SK-N-SH (cell line): ENCODE data around the gene FBN2. TPM values are rescaled to one million over a fixed set of nuclear protein-coding genes. Genes with fewer than 3 reads are reported as not detected.

ENCODE experiments used
- CTCF ChIA-PET: fragments of 300-600, 350-600 bp; formaldehyde crosslinking; extraction: SDS; loops from one replicate; lab custom pipeline; 2021; lab: Yijun Ruan, JAX
- POLR2A ChIA-PET: fragments of 350-600 bp; sonication (Branson Sonifier 250); formaldehyde crosslinking; extraction: SDS; loops from one replicate; lab custom pipeline; 2020; ENCODE audit warnings: antibody characterized with exemption, inconsistent platforms; lab: Yijun Ruan, JAX
- DNase-seq: peaks from one replicate; pipeline ENCODE4 v3.0.0; 2012
- H2AFZ ChIP-seq: fragments of 200-600 bp; sonication (generic); 2 replicates; pipeline ENCODE4 v1.8.1; 2016; ENCODE audit warnings: antibody characterized with exemption, mild to moderate bottlenecking, low read depth
- H3F3A ChIP-seq: fragments of 200-600 bp; sonication (generic); replicated peaks from 2 replicates; pipeline ENCODE3; 2016; ENCODE audit warnings: antibody characterized with exemption, mild to moderate bottlenecking; ENCODE audit not compliant: insufficient read depth
- H3K27ac ChIP-seq, 2 experiments: fragments of 200-500 bp in 1 of 2; fragments of 200-600 bp in 1 of 2; sonication (Bioruptor generic) in 1 of 2; sonication (generic), shearing (Covaris generic) in 1 of 2; 2 replicates each; pipeline versions ENCODE4 v1.5.1 to v1.6.1; 2014 to 2016; ENCODE audit warnings: low read depth in 2 of 2, inconsistent platforms in 1 of 2, low read length in 1 of 2, mild to moderate bottlenecking in 1 of 2, mixed read lengths in 1 of 2
- H3K27me3 ChIP-seq: fragments of 200-600 bp; sonication (generic), shearing (Covaris generic); 2 replicates; pipeline ENCODE4 v1.6.1; 2016; ENCODE audit warnings: mixed run types; ENCODE audit not compliant: insufficient read depth
- H3K36me3 ChIP-seq, 2 experiments: fragments of 200-500 bp in 1 of 2; fragments of 200-600 bp in 1 of 2; sonication (Bioruptor generic) in 1 of 2; sonication (generic) in 1 of 2; replicated peaks in 1 of 2; 2 replicates each; pipeline versions ENCODE3 to v1.5.1; 2014 to 2016; ENCODE audit warnings: low read length in 1 of 2, mild to moderate bottlenecking in 1 of 2; ENCODE audit not compliant: insufficient read depth in 2 of 2, control insufficient read depth in 1 of 2
- H3K4me1 ChIP-seq, 2 experiments: fragments of 200-500 bp in 1 of 2; fragments of 200-600 bp in 1 of 2; sonication (Bioruptor generic) in 1 of 2; sonication (generic), shearing (Covaris generic) in 1 of 2; 2 replicates each; pipeline versions ENCODE4 v1.5.1 to v1.6.1; 2014 to 2016; ENCODE audit warnings: low read depth in 1 of 2, low read length in 1 of 2, mixed run types in 1 of 2; ENCODE audit not compliant: insufficient read depth in 2 of 2, control insufficient read depth in 1 of 2
- H3K4me2 ChIP-seq: fragments of 200-600 bp; sonication (generic), shearing (Covaris generic); 2 replicates; pipeline ENCODE4 v1.6.1; 2017; ENCODE audit warnings: mixed run types
- H3K4me3 ChIP-seq, 2 experiments: fragments of 200-500 bp in 1 of 2; fragments of 200-600 bp in 1 of 2; sonication (Bioruptor generic) in 1 of 2; sonication (generic), shearing (Covaris generic) in 1 of 2; 2 replicates each; pipeline versions ENCODE4 v1.5.1 to v1.8.1; 2014 to 2016; ENCODE audit warnings: low read depth in 2 of 2, inconsistent platforms in 1 of 2, low read length in 1 of 2, mild to moderate bottlenecking in 1 of 2, mixed read lengths in 1 of 2, moderate library complexity in 1 of 2
- H3K79me2 ChIP-seq: fragments of 200-600 bp; sonication (generic); 2 replicates; pipeline ENCODE4 v1.8.1; 2017; ENCODE audit warnings: mild to moderate bottlenecking; ENCODE audit not compliant: insufficient read depth
- H3K9ac ChIP-seq: fragments of 200-600 bp; sonication (generic); 2 replicates; pipeline ENCODE4 v1.6.1; 2017; ENCODE audit warnings: mixed run types
- H3K9me2 ChIP-seq: fragments of 200-600 bp; sonication (generic); 2 replicates; pipeline ENCODE4 v1.6.1; 2017; ENCODE audit warnings: mixed run types
- H3K9me3 ChIP-seq: fragments of 200-600 bp; sonication (generic); 2 replicates; pipeline ENCODE4 v1.6.1; 2017; ENCODE audit warnings: mixed run types, mild to moderate bottlenecking, moderate library complexity
- H4K20me1 ChIP-seq: fragments of 200-600 bp; sonication (generic); 2 replicates; pipeline ENCODE4 v1.6.1; 2017; ENCODE audit warnings: mild to moderate bottlenecking, mixed run types; ENCODE audit not compliant: insufficient read depth
- CHD2 ChIP-seq: fragments of 150-350 bp; IDR thresholded peaks from 2 replicates; pipeline ENCODE4 v1.6.1; 2018; ENCODE audit warnings: low read length; ENCODE audit not compliant: partially characterized antibody
- CTCF ChIP-seq: fragments of 200-600 bp; sonication (generic); IDR thresholded peaks from 2 replicates; pipeline ENCODE4 v1.6.1; 2017; ENCODE audit warnings: antibody characterized with exemption, mild to moderate bottlenecking, moderate library complexity
- FOSL2 ChIP-seq: IDR thresholded peaks from 2 replicates; pipeline ENCODE4 v1.4.0; 2012; ENCODE audit warnings: low read depth, mild to moderate bottlenecking, moderate library complexity, borderline replicate concordance
- FOXJ3 ChIP-seq: sonication (generic); formaldehyde crosslinking; IDR thresholded peaks from 2 replicates; pipeline ENCODE4 v1.5.1; 2020; ENCODE audit warnings: mild to moderate bottlenecking, missing genetic modification reagents
- MXI1 ChIP-seq: IDR thresholded peaks from 2 replicates; pipeline ENCODE4 v1.6.1; 2012; ENCODE audit warnings: mild to moderate bottlenecking, low read depth, low read length, improper control_type of control experiment
- PBX3 ChIP-seq: IDR thresholded peaks from 2 replicates; pipeline ENCODE4; 2012
- RCOR1 ChIP-seq: fragments of 150-350 bp; IDR thresholded peaks from 2 replicates; pipeline ENCODE4 v1.6.1; 2017; ENCODE audit warnings: antibody characterized with exemption, low read length
- SIN3A ChIP-seq: IDR thresholded peaks from 2 replicates; pipeline ENCODE4 v1.6.1; 2012; ENCODE audit warnings: low read depth, mild to moderate bottlenecking, low read length, moderate library complexity, borderline replicate concordance
- TAF1 ChIP-seq: IDR thresholded peaks from 2 replicates; pipeline ENCODE4 v1.6.1; 2012; ENCODE audit warnings: low read depth, mild to moderate bottlenecking, low read length, moderate library complexity, borderline replicate concordance
- TCF12 ChIP-seq: IDR thresholded peaks from 2 replicates; pipeline ENCODE4 v1.4.0; 2012
- TEAD4 ChIP-seq: IDR thresholded peaks from 2 replicates; pipeline ENCODE4 v1.4.0; 2012; ENCODE audit warnings: mild to moderate bottlenecking, borderline replicate concordance; ENCODE audit not compliant: insufficient read depth
- USF1 ChIP-seq: IDR thresholded peaks from 2 replicates; pipeline ENCODE4 v1.4.0; 2012; ENCODE audit warnings: low read depth, borderline replicate concordance
- YY1 ChIP-seq: IDR thresholded peaks from 2 replicates; pipeline ENCODE4 v1.4.0; 2012; ENCODE audit warnings: low read depth, mild to moderate bottlenecking
- ZBTB33 ChIP-seq: IDR thresholded peaks from 2 replicates; pipeline ENCODE4 v1.4.0; 2012; ENCODE audit warnings: low read depth, borderline replicate concordance
- WGBS: methylation state at CpG from one replicate; pipeline ENCODE4 v1.1.6; 2017; ENCODE audit warnings: low lambda C conversion rate; 5-methylcytosine and 5-hydroxymethylcytosine counted together
- polyA plus RNA-seq, 3 experiments: library from polyadenylated mRNA; depleted of rRNA; stranded (reverse); fragments of >200 nt; gene quantifications; 2 replicates each; pipeline ENCODE4 v1.2.3, GENCODE V29; 2012

The FBN2 gene
- polyA plus RNA-seq, 1 of the 3 experiments (the other 2 are of a cell fraction): 2.2 TPM

GRCh38 chr5:128234928-128235641, 303.0 kb downstream of the FBN2 start:
- H3K36me3 ChIP-seq: no peaks in the 10 kb centered on the region
- H3F3A ChIP-seq: no peaks in the 10 kb centered on the region
- no peaks in the 10 kb centered on the region for H4K20me1 ChIP-seq
- H3K9me2 ChIP-seq: no peaks in the 10 kb centered on the region
- H3K27ac ChIP-seq: no peak overlapping the region
- no peak for TF ChIP-seq TEAD4
- no peak for TF ChIP-seq CTCF
- TF ChIP-seq CHD2: no peak
- no peak for TF ChIP-seq FOSL2
- TF ChIP-seq FOXJ3 (CRISPR knock-in tag): no peak
- TF ChIP-seq YY1: no peak
- no peak for TF ChIP-seq PBX3
- no peak for TF ChIP-seq TCF12
- TF ChIP-seq RCOR1: no peak
- no peak for TF ChIP-seq MXI1
- TF ChIP-seq SIN3A: no peak
- no peak for TF ChIP-seq ZBTB33
- no peak for TF ChIP-seq USF1
- TF ChIP-seq TAF1: no peak
- peaks cover 0 to 6% of the 10 kb centered on the region in 2 experiments; a peak in 2 of 4 replicates for H3K4me1 ChIP-seq
- H3K4me3 ChIP-seq: no peak overlapping the region
- H3K9me3 ChIP-seq: no peaks in the 10 kb centered on the region
- H2AFZ ChIP-seq: no peak overlapping the region
- WGBS: 50% methylated on average over 3 of the region's 7 CpGs
- H3K79me2 ChIP-seq: no peaks in the 10 kb centered on the region
- peaks cover 11% of the 10 kb centered on the region; the same call in 1 of the 2 replicates for H3K27me3 ChIP-seq
- POLR2A ChIA-PET: no interaction called here
- no peak overlapping the region for H3K4me2 ChIP-seq
- no peak for DNase-seq
- CTCF ChIA-PET: no interaction called here
- H3K9ac ChIP-seq: no peak overlapping the region
